Measurements from ENCODE around the gene KRT77.

- TF ChIP-seq CTCF (IDR thresholded peaks at IDR 0.05; ENCODE audit: low read length) (no peak), EZH2 (optimal IDR thresholded peaks at IDR 0.05; ENCODE audit: low read depth, low read length) (no peak)
Measured at GRCh38 chr12:52751795-52752194, 48.5 kb upstream of the KRT77 start.
